SK-N-MC (cell line): ENCODE measurements around the gene TMEM54.

Source experiments
- EZH2 ChIP-seq: fragments of 200-600 bp; sonication (generic); IDR thresholded peaks from one replicate; pipeline ENCODE4 v1.6.1; 2017; ENCODE audit warnings: antibody characterized with exemption
- FOXP2 ChIP-seq: optimal IDR thresholded peaks from 2 replicates; pipeline ENCODE3; 2011; ENCODE audit warnings: mild to moderate bottlenecking, moderate library complexity; ENCODE audit not compliant: insufficient read depth; ENCODE audit errors: extremely low read length, control extremely low read depth
- POLR2AphosphoS5 ChIP-seq: IDR thresholded peaks from 2 replicates; pipeline ENCODE4 v1.6.1; 2012; ENCODE audit warnings: mild to moderate bottlenecking, low read depth, low read length, borderline replicate concordance

DNA sequence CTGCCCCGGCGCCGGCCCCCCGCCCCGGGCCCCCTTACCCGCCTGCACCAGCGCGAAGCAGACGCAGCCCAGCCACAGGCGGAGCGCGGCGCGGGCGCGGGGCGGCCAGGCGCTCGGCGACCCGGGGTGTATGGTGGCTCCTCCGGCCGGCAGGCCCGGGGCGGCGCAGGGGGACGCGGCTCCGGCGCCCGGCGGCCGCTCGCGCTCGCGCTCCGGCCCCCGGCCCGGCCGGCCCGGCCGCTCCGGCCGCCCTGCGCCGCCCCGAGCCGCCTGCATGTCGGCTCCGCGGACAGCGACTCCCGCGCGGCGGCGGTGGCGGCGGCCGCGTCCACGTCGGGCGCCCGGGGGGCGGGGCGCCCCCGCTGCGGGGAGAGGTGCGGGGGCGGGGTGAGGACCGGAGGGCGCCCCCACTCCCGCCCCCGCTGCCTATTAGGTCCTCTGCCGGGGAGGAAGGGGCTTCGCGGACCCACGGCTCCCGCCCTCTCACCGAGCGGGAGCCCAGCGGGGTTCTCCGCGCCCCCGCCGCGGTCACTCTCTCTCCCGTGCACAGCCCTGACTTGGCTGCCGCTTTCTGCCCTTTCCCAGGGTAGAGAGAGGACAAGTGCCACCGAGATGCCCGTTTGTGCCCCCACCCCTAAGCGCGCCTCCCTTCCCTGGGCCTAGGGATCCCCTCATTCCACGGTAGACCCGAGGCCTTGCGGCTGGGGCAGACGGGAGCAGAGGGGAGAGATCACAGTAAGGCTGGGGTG is 30.4 kb downstream of the TMEM54 start, which contains the start of gene FNDC5:
- TF ChIP-seq EZH2 (no peak), POLR2AphosphoS5 (no peak), FOXP2 (no peak)
